K562 (cell line): ENCODE measurements around the gene PSMB10. TPM values are rescaled to one million over a fixed set of nuclear protein-coding genes. Genes with fewer than 3 reads are reported as not detected.

ENCODE experiments used
- ATAC-seq: fragments of 200-7000 bp; cut with Tn5 transposase; 3 replicates; pipeline ENCODE4 v1.9.1; 2020; ENCODE audit warnings: moderate library complexity
- BruUV-seq: library from RNA; stranded (reverse); fragments of 400-500 nt; replicated peaks from 2 replicates; lab custom pipeline; 2021; lab: Mats Ljungman, UMichigan
- CTCF ChIA-PET: fragments of 300-600 bp; formaldehyde crosslinking; extraction: SDS; loops from one replicate; lab custom pipeline; 2021; ENCODE audit warnings: low intra/inter-chr PET ratio; lab: Yijun Ruan, JAX
- POLR2A ChIA-PET: fragments of 300-600, 350-650 bp; sonication (Branson Sonifier 250); formaldehyde crosslinking; extraction: SDS; loops from one replicate; lab custom pipeline; 2021; ENCODE audit warnings: antibody characterized with exemption, inconsistent platforms; lab: Yijun Ruan, JAX
- DNase-seq, 4 experiments: peaks; one replicate each; pipeline versions ENCODE4 v3.0.0 to v3.0.0-alpha.2; 2011 to 2018; ENCODE audit warnings: low spot score in 3 of 4, mixed read lengths in 3 of 4; ENCODE audit errors: extremely low read depth in 1 of 4
- FAIRE-seq: peaks from 2 replicates; lab custom pipeline; 2011; peaks lifted over from hg19 to GRCh38; lab: Jason Lieb, UNC
- H2AFZ ChIP-seq: 2 replicates; pipeline ENCODE4 v1.6.0; 2011; ENCODE audit warnings: low read depth, low read length, control low read depth, inconsistent platforms
- H3K27ac ChIP-seq: fragments of 200-600 bp; 3 replicates; pipeline ENCODE4 v1.8.0; 2011; ENCODE audit warnings: low read depth, mild to moderate bottlenecking, control low read depth, inconsistent platforms, low read length, moderate library complexity, mixed read lengths; ENCODE audit errors: extremely low read depth
- H3K27me3 ChIP-seq, 2 experiments: fragments of 300-600 bp in 1 of 2; 2 replicates in 1 of 2; 3 replicates in 1 of 2; pipeline versions ENCODE4 v1.6.0 to v1.8.0; 2011; ENCODE audit warnings: inconsistent platforms in 2 of 2, low read length in 2 of 2, mild to moderate bottlenecking in 1 of 2, mixed read lengths in 1 of 2, moderate library complexity in 1 of 2; ENCODE audit not compliant: control insufficient read depth in 2 of 2, insufficient read depth in 2 of 2
- H3K36me3 ChIP-seq: fragments of 300-600 bp; 3 replicates; pipeline ENCODE4 v1.8.0; 2011; ENCODE audit warnings: mild to moderate bottlenecking, low read length, inconsistent platforms; ENCODE audit not compliant: control insufficient read depth, insufficient read depth
- H3K4me1 ChIP-seq, 2 experiments: fragments of 200-600 bp in 1 of 2; replicated peaks in 1 of 2; 2 replicates in 1 of 2; 3 replicates in 1 of 2; pipeline versions ENCODE4 v1.5.1 to v1.8.0; 2011; ENCODE audit warnings: inconsistent platforms in 2 of 2, low read length in 2 of 2, mild to moderate bottlenecking in 1 of 2, mixed read lengths in 1 of 2, moderate library complexity in 1 of 2; ENCODE audit not compliant: control insufficient read depth in 2 of 2, insufficient read depth in 2 of 2
- H3K4me2 ChIP-seq: 2 replicates; pipeline ENCODE4 v1.6.1; 2011; ENCODE audit warnings: low read length, control low read depth, inconsistent platforms, mixed read lengths; ENCODE audit not compliant: insufficient read depth
- H3K4me3 ChIP-seq: fragments of 200-600 bp; sonication (generic), shearing (Covaris generic); 2 replicates; pipeline ENCODE4 v1.5.1; 2016; ENCODE audit warnings: control low read depth, inconsistent platforms
- H3K79me2 ChIP-seq: fragments of 200-600 bp; 3 replicates; pipeline ENCODE4 v1.8.0; 2011; ENCODE audit warnings: low read length, inconsistent platforms; ENCODE audit not compliant: control insufficient read depth, insufficient read depth
- H3K9ac ChIP-seq, 2 experiments: 2 replicates each; pipeline versions ENCODE4 v1.6.0 to v1.6.1; 2011; ENCODE audit warnings: low read depth in 2 of 2, low read length in 2 of 2, control low read depth in 1 of 2, inconsistent platforms in 1 of 2, mild to moderate bottlenecking in 1 of 2, mixed read lengths in 1 of 2; ENCODE audit not compliant: insufficient read depth in 1 of 2
- H3K9me1 ChIP-seq: one replicate; pipeline ENCODE4 v1.6.0; 2011; ENCODE audit warnings: inconsistent platforms, mild to moderate bottlenecking, low read length, moderate library complexity; ENCODE audit not compliant: control insufficient read depth, insufficient read depth
- H3K9me3 ChIP-seq: replicated peaks from 2 replicates; pipeline ENCODE4 v1.5.1; 2011; ENCODE audit warnings: low read depth, low read length, inconsistent platforms; ENCODE audit not compliant: control insufficient read depth, insufficient read depth
- H4K20me1 ChIP-seq: replicated peaks from 2 replicates; pipeline ENCODE4 v1.6.1; 2011; ENCODE audit warnings: low read length, inconsistent platforms, mixed read lengths; ENCODE audit not compliant: control insufficient read depth, insufficient read depth
- ATF1 ChIP-seq, 2 experiments: fragments of 450-650 bp in 1 of 2; IDR thresholded peaks; 2 replicates each; pipeline ENCODE4 v1.6.1; 2016; ENCODE audit warnings: missing compliant biosample characterization in 1 of 2, missing genetic modification characterization in 1 of 2
- CREB1 ChIP-seq, 2 experiments: sonication (generic) in 1 of 2; formaldehyde crosslinking in 1 of 2; IDR thresholded peaks; 2 replicates each; pipeline versions ENCODE4 v1.6.1 to v1.8.0; 2012 to 2022; ENCODE audit warnings: inconsistent platforms in 1 of 2, mild to moderate bottlenecking in 1 of 2, missing genetic modification reagents in 1 of 2, moderate library complexity in 1 of 2
- CREM ChIP-seq: IDR thresholded peaks from 2 replicates; pipeline ENCODE4 v1.6.1; 2014; ENCODE audit warnings: antibody characterized with exemption, low read depth
- CTBP1 ChIP-seq: fragments of 450-650 bp; IDR thresholded peaks from 2 replicates; pipeline ENCODE4 v1.6.1; 2016; ENCODE audit warnings: borderline replicate concordance
- CTCF ChIP-seq, 3 experiments: IDR thresholded peaks in 2 of 3; conservative IDR thresholded peaks in 1 of 3; 2 replicates each; pipeline ENCODE4 v1.5.1; 2011 to 2012; ENCODE audit warnings: low read length in 3 of 3, mild to moderate bottlenecking in 3 of 3, control low read depth in 2 of 3, improper control_type of control experiment in 1 of 3, inconsistent platforms in 1 of 3, low read depth in 1 of 3, mixed read lengths in 1 of 3, moderate library complexity in 1 of 3; ENCODE audit not compliant: insufficient read depth in 2 of 3
- DPF2 ChIP-seq: fragments of 450-650 bp; IDR thresholded peaks from 2 replicates; pipeline ENCODE4 v1.6.1; 2016
- ESRRA ChIP-seq: fragments of 450-650 bp; IDR thresholded peaks from 2 replicates; pipeline ENCODE4 v1.6.1; 2014; ENCODE audit warnings: low read depth, mild to moderate bottlenecking, moderate library complexity, borderline replicate concordance
- FOSL1 ChIP-seq: fragments of 200-800 bp; sonication (Bioruptor generic); conservative IDR thresholded peaks from 2 replicates; pipeline ENCODE4 v1.6.1; 2016; ENCODE audit warnings: missing genetic modification characterization, missing compliant biosample characterization
- HDAC1 ChIP-seq, 2 experiments: fragments of 450-650 bp; IDR thresholded peaks; 2 replicates each; pipeline ENCODE4 v1.6.1; 2016 to 2017; ENCODE audit warnings: inconsistent platforms in 1 of 2, mild to moderate bottlenecking in 1 of 2, moderate library complexity in 1 of 2
- HNRNPH1 ChIP-seq: fragments of 200-400 bp; formaldehyde crosslinking; optimal IDR thresholded peaks from 2 replicates; pipeline ENCODE3; 2017; ENCODE audit warnings: low read depth, mild to moderate bottlenecking, low read length, moderate library complexity
- JUN ChIP-seq, 2 experiments: sonication (generic) in 1 of 2; formaldehyde crosslinking in 1 of 2; IDR thresholded peaks; 2 replicates each; pipeline versions ENCODE4 v1.6.1 to v1.8.0; 2012 to 2022; ENCODE audit warnings: borderline replicate concordance in 2 of 2, mild to moderate bottlenecking in 2 of 2, improper control_type of control experiment in 1 of 2, low read depth in 1 of 2, low read length in 1 of 2, missing genetic modification reagents in 1 of 2
- MECOM ChIP-seq: fragments of 250-450 bp; sonication (Bioruptor Pico); IDR thresholded peaks from 2 replicates; pipeline ENCODE4 v1.8.0; 2022; ENCODE audit warnings: inconsistent platforms
- SMARCA4 ChIP-seq: fragments of 450-650 bp; IDR thresholded peaks from 2 replicates; pipeline ENCODE4 v1.6.1; 2016
- SRSF7 ChIP-seq: fragments of 200-400 bp; formaldehyde crosslinking; optimal IDR thresholded peaks from 2 replicates; pipeline ENCODE3; 2017; ENCODE audit warnings: mild to moderate bottlenecking, low read depth, low read length
- XRCC5 ChIP-seq: fragments of 200-400 bp; formaldehyde crosslinking; IDR thresholded peaks from 2 replicates; pipeline ENCODE4 v1.6.1; 2017; ENCODE audit warnings: low read depth, mild to moderate bottlenecking, low read length
- ZEB2 ChIP-seq: fragments of 450-650 bp; IDR thresholded peaks from 2 replicates; pipeline ENCODE4 v1.6.1; 2016
- ZNF12 ChIP-seq: sonication (generic); formaldehyde crosslinking; IDR thresholded peaks from 2 replicates; pipeline ENCODE4 v1.4.0; 2020; ENCODE audit warnings: mild to moderate bottlenecking, missing genetic modification reagents
- ZNF143 ChIP-seq: sonication (generic); formaldehyde crosslinking; IDR thresholded peaks from 2 replicates; pipeline ENCODE4 v1.9.0; 2022; ENCODE audit warnings: mild to moderate bottlenecking, missing genetic modification reagents
- WGBS: fragments of 100-300 bp; shearing (Covaris generic); methylation state at CpG from one replicate; pipeline ENCODE4 v1.1.6; 2016; ENCODE audit warnings: low coverage, mixed read lengths; ENCODE audit not compliant: insufficient coverage; ENCODE audit errors: missing lambda C conversion rate; 5-methylcytosine and 5-hydroxymethylcytosine counted together
- in situ Hi-C: fragments of 300-500 bp; cut with MboI; formaldehyde crosslinking; loops from 4 replicates; pipeline ENCODE4 v1.15.0; 2018; ENCODE audit warnings: inconsistent platforms, mixed read lengths
- intact Hi-C: fragments of 100-400 bp; cut with micrococcal nuclease; formaldehyde crosslinking; loops from 2 replicates; pipeline ENCODE4 v1.14.2; 2022
- polyA plus RNA-seq, 8 experiments: library from polyadenylated mRNA; depleted of rRNA in 4 of 8; stranded (reverse) in 5 of 8; unstranded in 3 of 8; fragments of >200 nt; fragmentation: Nextera tagmentation in 2 of 8; fragmentation: Illumina TruSeq in 1 of 8; extraction: Ambion mirVana in 2 of 8; extraction: Trizol in 1 of 8; gene quantifications; 2 replicates each; pipeline versions ENCODE4 v1.2.1 to v1.2.3, GENCODE V29; 2011 to 2014; ENCODE audit warnings: inconsistent platforms in 1 of 8, missing spikeins in 1 of 8
- total RNA-seq, 7 experiments: library from RNA; depleted of rRNA in 6 of 7; stranded (reverse); fragments of >200 nt in 6 of 7; fragmentation: Illumina TruSeq in 2 of 7; extraction: Trizol in 2 of 7; gene quantifications; 2 replicates each; pipeline versions ENCODE4 v1.2.1 to v1.2.3, GENCODE V29; 2011 to 2021; ENCODE audit warnings: low replicate concordance in 1 of 7

The PSMB10 gene
- total and polyA plus RNA-seq, 9 of the 15 experiments (the other 6 are each of a cell fraction or from before 2014, with no cell fraction given), result 11.7 to 105 (median 51.0) TPM

GRCh38 chr16:67919622-67920221, 16.9 kb downstream of the PSMB10 start (continued):
- TF ChIP-seq CTCF (IDR thresholded peaks at IDR 0.05 in 2 of 3, conservative IDR thresholded peaks at IDR 0.05 in 1 of 3; ENCODE audit: insufficient read depth in 2 of 3, low read depth in 1 of 3, low read length in 3 of 3), result peak; percentile 49 to 69 (median 60)

- Histone ChIP-seq H3K27me3 (no peaks in the 10 kb centered on the region), H3K9me3 (no peaks in the 10 kb centered on the region), H3K79me2 (no peaks in the 10 kb centered on the region), H3K4me2 (peak overlapping the region; percentile 3; the same call in 1 of the 2 replicates), H3K4me3 (no peak overlapping the region), H4K20me1 (peaks cover 24% of the 10 kb centered on the region), H3K4me1 (peaks cover 18 to 29% of the 10 kb centered on the region in 2 experiments), H3K36me3 (no peaks in the 10 kb centered on the region), H2AFZ (no peak overlapping the region; the same call in 1 of the 2 replicates), H3K9me1 (peaks cover 7% of the 10 kb centered on the region), H3K9ac (peak overlapping the region in 1 of 2 experiments; percentile 23; a peak in 1 of 4 replicates), H3K27ac (peak overlapping the region; percentile 56; the same call in 2 of the 3 replicates)
- intact Hi-C loops, result no loop called here
- no TSS peak for BruUV-seq
- in situ Hi-C loops, result no loop called here
- ChIA-PET CTCF (interaction anchor here (0.5 to 0.7 kb wide), 2 partner anchors 34 to 101 kb away, joined by 4 to 5 read pairs; no protein-coding TSS in a partner anchor), POLR2A (interaction anchor here (0.6 to 1.0 kb wide), 4 partner anchors 14 to 73 kb away, joined by 3 to 8 read pairs (median 4); no protein-coding TSS in a partner anchor)
- peak; percentile 77 for ATAC-seq
- FAIRE-seq, result peak; percentile 92
- 30% methylated on average over 4 of the region's 4 CpGs for WGBS
- DNase-seq, result peak; percentile 66 to 75 (median 71)
- no peak for TF ChIP-seq HNRNPH1
- peak; percentile 99 for TF ChIP-seq FOSL1 (tag)
- TF ChIP-seq ZNF143, result no peak
- no peak for TF ChIP-seq ZNF12
- no peak for TF ChIP-seq XRCC5
- TF ChIP-seq SMARCA4, result peak; percentile 70
- 0 out of 4 replicates have a peak, but pooled peaks of 1 of the 2 experiments have one; percentile 25 for TF ChIP-seq HDAC1 (IDR thresholded peaks at IDR 0.05)
- TF ChIP-seq DPF2, result peak; percentile 72
- no peak for TF ChIP-seq ATF1 (CRISPR knock-in tag; IDR thresholded peaks at IDR 0.05)
- TF ChIP-seq ATF1 (tag; IDR thresholded peaks at IDR 0.05), result 0 out of 2 replicates have a peak, but pooled peaks have one; percentile 39
- TF ChIP-seq CREB1 (IDR thresholded peaks at IDR 0.05), result peak; percentile 27; the same call in 1 of the 2 replicates
- no peak for TF ChIP-seq CREB1 (CRISPR knock-in tag; IDR thresholded peaks at IDR 0.05)
- peak; percentile 96 for TF ChIP-seq ESRRA
- TF ChIP-seq CREM, result peak; percentile 55
- TF ChIP-seq SRSF7, result no peak
- TF ChIP-seq JUN (IDR thresholded peaks at IDR 0.05; ENCODE audit: borderline replicate concordance, low read depth, low read length), result peak; percentile 95
- no peak for TF ChIP-seq JUN (CRISPR knock-in tag; IDR thresholded peaks at IDR 0.05; ENCODE audit: borderline replicate concordance)
- TF ChIP-seq MECOM, result peak; percentile 59; the same call in 1 of the 2 replicates
- peak; percentile 61; the same call in 1 of the 2 replicates for TF ChIP-seq ZEB2
- peak; percentile 78 for TF ChIP-seq CTBP1
These were observed 18.8 kb downstream of the PSMB10 start for GRCh38 chr16:67917852-67918236.
